ENCODE measurements around the gene UNC5CL. TPM values are rescaled to one million over a fixed set of nuclear protein-coding genes. Genes with fewer than 3 reads are reported as not detected.

The UNC5CL gene
- total and polyA plus RNA-seq, 2 of the 8 experiments (the other 6 are each of a cell fraction or from before 2014, with no cell fraction given) = 1.3 to 1.7 TPM

DNA sequence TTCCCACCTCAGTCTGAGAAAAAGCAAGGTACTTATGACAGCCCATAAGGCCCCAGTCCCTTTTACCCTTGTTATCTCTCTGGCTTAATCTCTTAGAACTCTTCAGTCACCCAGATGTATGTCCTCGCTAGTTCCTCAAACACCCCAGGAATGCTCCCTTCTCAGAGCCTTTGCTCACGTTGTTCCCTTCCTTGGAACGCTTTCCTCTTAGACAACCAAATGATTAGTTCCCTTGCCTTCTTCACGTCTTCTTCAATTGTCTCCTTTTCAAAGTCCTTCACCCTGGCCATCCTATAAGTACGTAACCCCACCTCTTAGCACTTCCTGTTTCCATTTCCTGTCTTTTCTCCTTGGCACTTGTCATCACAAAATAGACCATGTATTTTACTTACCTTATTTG, 12.9 kb upstream of the UNC5CL start (continued):
- TF ChIP-seq BCL11A (IDR thresholded peaks at IDR 0.05; ENCODE audit: low read depth in 2 of 2, low read length in 2 of 2) (no peak), NANOG (IDR thresholded peaks at IDR 0.05; ENCODE audit: insufficient read depth, low read depth, low read length, poor library complexity, severe bottlenecking) (no peak), POU5F1 (IDR thresholded peaks at IDR 0.05; ENCODE audit: low read depth, low read length) (no peak), KDM5A (IDR thresholded peaks at IDR 0.05; ENCODE audit: low read length) (no peak)
- TF ChIP-seq, protein P1, sequence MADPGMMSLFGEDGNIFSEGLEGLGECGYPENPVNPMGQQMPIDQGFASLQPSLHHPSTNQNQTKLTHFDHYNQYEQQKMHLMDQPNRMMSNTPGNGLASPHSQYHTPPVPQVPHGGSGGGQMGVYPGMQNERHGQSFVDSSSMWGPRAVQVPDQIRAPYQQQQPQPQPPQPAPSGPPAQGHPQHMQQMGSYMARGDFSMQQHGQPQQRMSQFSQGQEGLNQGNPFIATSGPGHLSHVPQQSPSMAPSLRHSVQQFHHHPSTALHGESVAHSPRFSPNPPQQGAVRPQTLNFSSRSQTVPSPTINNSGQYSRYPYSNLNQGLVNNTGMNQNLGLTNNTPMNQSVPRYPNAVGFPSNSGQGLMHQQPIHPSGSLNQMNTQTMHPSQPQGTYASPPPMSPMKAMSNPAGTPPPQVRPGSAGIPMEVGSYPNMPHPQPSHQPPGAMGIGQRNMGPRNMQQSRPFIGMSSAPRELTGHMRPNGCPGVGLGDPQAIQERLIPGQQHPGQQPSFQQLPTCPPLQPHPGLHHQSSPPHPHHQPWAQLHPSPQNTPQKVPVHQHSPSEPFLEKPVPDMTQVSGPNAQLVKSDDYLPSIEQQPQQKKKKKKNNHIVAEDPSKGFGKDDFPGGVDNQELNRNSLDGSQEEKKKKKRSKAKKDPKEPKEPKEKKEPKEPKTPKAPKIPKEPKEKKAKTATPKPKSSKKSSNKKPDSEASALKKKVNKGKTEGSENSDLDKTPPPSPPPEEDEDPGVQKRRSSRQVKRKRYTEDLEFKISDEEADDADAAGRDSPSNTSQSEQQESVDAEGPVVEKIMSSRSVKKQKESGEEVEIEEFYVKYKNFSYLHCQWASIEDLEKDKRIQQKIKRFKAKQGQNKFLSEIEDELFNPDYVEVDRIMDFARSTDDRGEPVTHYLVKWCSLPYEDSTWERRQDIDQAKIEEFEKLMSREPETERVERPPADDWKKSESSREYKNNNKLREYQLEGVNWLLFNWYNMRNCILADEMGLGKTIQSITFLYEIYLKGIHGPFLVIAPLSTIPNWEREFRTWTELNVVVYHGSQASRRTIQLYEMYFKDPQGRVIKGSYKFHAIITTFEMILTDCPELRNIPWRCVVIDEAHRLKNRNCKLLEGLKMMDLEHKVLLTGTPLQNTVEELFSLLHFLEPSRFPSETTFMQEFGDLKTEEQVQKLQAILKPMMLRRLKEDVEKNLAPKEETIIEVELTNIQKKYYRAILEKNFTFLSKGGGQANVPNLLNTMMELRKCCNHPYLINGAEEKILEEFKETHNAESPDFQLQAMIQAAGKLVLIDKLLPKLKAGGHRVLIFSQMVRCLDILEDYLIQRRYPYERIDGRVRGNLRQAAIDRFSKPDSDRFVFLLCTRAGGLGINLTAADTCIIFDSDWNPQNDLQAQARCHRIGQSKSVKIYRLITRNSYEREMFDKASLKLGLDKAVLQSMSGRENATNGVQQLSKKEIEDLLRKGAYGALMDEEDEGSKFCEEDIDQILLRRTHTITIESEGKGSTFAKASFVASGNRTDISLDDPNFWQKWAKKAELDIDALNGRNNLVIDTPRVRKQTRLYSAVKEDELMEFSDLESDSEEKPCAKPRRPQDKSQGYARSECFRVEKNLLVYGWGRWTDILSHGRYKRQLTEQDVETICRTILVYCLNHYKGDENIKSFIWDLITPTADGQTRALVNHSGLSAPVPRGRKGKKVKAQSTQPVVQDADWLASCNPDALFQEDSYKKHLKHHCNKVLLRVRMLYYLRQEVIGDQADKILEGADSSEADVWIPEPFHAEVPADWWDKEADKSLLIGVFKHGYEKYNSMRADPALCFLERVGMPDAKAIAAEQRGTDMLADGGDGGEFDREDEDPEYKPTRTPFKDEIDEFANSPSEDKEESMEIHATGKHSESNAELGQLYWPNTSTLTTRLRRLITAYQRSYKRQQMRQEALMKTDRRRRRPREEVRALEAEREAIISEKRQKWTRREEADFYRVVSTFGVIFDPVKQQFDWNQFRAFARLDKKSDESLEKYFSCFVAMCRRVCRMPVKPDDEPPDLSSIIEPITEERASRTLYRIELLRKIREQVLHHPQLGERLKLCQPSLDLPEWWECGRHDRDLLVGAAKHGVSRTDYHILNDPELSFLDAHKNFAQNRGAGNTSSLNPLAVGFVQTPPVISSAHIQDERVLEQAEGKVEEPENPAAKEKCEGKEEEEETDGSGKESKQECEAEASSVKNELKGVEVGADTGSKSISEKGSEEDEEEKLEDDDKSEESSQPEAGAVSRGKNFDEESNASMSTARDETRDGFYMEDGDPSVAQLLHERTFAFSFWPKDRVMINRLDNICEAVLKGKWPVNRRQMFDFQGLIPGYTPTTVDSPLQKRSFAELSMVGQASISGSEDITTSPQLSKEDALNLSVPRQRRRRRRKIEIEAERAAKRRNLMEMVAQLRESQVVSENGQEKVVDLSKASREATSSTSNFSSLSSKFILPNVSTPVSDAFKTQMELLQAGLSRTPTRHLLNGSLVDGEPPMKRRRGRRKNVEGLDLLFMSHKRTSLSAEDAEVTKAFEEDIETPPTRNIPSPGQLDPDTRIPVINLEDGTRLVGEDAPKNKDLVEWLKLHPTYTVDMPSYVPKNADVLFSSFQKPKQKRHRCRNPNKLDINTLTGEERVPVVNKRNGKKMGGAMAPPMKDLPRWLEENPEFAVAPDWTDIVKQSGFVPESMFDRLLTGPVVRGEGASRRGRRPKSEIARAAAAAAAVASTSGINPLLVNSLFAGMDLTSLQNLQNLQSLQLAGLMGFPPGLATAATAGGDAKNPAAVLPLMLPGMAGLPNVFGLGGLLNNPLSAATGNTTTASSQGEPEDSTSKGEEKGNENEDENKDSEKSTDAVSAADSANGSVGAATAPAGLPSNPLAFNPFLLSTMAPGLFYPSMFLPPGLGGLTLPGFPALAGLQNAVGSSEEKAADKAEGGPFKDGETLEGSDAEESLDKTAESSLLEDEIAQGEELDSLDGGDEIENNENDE (IDR thresholded peaks at IDR 0.05; ENCODE audit: insufficient replicate concordance, low read length) = no peak
- TF ChIP-seq, protein P2, sequence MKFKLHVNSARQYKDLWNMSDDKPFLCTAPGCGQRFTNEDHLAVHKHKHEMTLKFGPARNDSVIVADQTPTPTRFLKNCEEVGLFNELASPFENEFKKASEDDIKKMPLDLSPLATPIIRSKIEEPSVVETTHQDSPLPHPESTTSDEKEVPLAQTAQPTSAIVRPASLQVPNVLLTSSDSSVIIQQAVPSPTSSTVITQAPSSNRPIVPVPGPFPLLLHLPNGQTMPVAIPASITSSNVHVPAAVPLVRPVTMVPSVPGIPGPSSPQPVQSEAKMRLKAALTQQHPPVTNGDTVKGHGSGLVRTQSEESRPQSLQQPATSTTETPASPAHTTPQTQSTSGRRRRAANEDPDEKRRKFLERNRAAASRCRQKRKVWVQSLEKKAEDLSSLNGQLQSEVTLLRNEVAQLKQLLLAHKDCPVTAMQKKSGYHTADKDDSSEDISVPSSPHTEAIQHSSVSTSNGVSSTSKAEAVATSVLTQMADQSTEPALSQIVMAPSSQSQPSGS (IDR thresholded peaks at IDR 0.05; ENCODE audit: low read length) = no peak

All from H1 (cell line).